Vagina (tissue), 2 donors: ENCODE measurements around the gene PCIF1. TPM values are rescaled to one million over a fixed set of nuclear protein-coding genes. Genes with fewer than 3 reads are reported as not detected.

Experiments
- DNase-seq, 2 donors: peaks; one replicate each; pipeline ENCODE4 v3.0.0-alpha.2; 2017; ENCODE audit errors: extremely low spot score in 2 of 2
- H3K27ac ChIP-seq: fragments of 200-600 bp; sonication (generic); one replicate; pipeline ENCODE4 v1.5.1; 2019
- H3K27me3 ChIP-seq: fragments of 200-600 bp; sonication (generic); one replicate; pipeline ENCODE4 v1.5.1; 2019
- H3K36me3 ChIP-seq, 2 donors: fragments of 200-600 bp; sonication (generic); one replicate each; pipeline ENCODE4 v1.5.1; 2017 to 2019
- H3K4me1 ChIP-seq: fragments of 200-600 bp; sonication (generic); one replicate; pipeline ENCODE4 v1.5.1; 2019
- H3K4me3 ChIP-seq, 2 donors: fragments of 200-600 bp; sonication (generic); 1 replicate in 1 of 2; 2 replicates in 1 of 2; pipeline ENCODE4 v1.5.1; 2016 to 2019
- H3K9me3 ChIP-seq: fragments of 200-600 bp; sonication (generic); one replicate; pipeline ENCODE4 v1.5.1; 2019
- CTCF ChIP-seq, 3 experiments: fragments of 450-650 bp in 2 of 3; fragments of 200-600 bp in 1 of 3; sonication (generic) in 1 of 3; IDR thresholded peaks; one replicate each; pipeline ENCODE4 v1.5.1; 2017 to 2019; ENCODE audit warnings: antibody characterized with exemption in 3 of 3, mild to moderate bottlenecking in 2 of 3, moderate library complexity in 2 of 3
- POLR2A ChIP-seq, 2 donors: fragments of 450-650 bp; IDR thresholded peaks; one replicate each; pipeline ENCODE4 v1.6.1; 2017; ENCODE audit warnings: antibody characterized with exemption in 2 of 2, mild to moderate bottlenecking in 2 of 2, moderate library complexity in 2 of 2
- POLR2AphosphoS5 ChIP-seq, 2 donors: sonication (generic); formaldehyde crosslinking; IDR thresholded peaks; one replicate each; pipeline ENCODE4 v1.9.0; 2017; ENCODE audit warnings: antibody characterized with exemption in 2 of 2, mild to moderate bottlenecking in 2 of 2, low read depth in 1 of 2; ENCODE audit not compliant: insufficient read depth in 1 of 2
- intact Hi-C: fragments of 100-400 bp; cut with DNase I; formaldehyde crosslinking; loops from one replicate; pipeline ENCODE4 v1.15.1; 2023
- total RNA-seq: library from RNA; depleted of rRNA; stranded (reverse); fragments of >200 nt; gene quantifications from one replicate; pipeline ENCODE4 v1.2.3, GENCODE V29; 2016

PCIF1 gene
- total RNA-seq, 1 donor from 2014 or later = 36.6 TPM

GRCh38 chr20:45947110-45947866, 12.8 kb downstream of the PCIF1 start:
- Histone ChIP-seq H3K9me3 (no peaks in the 10 kb centered on the region), H3K36me3 (peaks cover 4 to 99% of the 10 kb centered on the region in 2 donors), H3K27ac (peak overlapping the region; percentile 58), H3K4me3 (no peak overlapping the region), H3K27me3 (no peaks in the 10 kb centered on the region), H3K4me1 (peaks cover 26% of the 10 kb centered on the region)
- DNase-seq = no peak
- no peak for TF ChIP-seq CTCF (IDR thresholded peaks at IDR 0.05)
- TF ChIP-seq POLR2A (IDR thresholded peaks at IDR 0.05) = no peak
- TF ChIP-seq POLR2AphosphoS5 (IDR thresholded peaks at IDR 0.05; ENCODE audit: insufficient read depth in 1 of 2, low read depth in 1 of 2) = no peak
- intact Hi-C loops = no loop called here

GRCh38 chr20:45948261-45948733, 13.8 kb downstream of the PCIF1 start:
- Histone ChIP-seq H3K9me3 (no peaks in the 10 kb centered on the region), H3K27ac (no peak overlapping the region), H3K4me1 (peaks cover 26% of the 10 kb centered on the region), H3K36me3 (peaks cover under 1 to 99% of the 10 kb centered on the region in 2 donors), H3K4me3 (no peak overlapping the region), H3K27me3 (no peaks in the 10 kb centered on the region)
- intact Hi-C loops = no loop called here
- TF ChIP-seq POLR2A (IDR thresholded peaks at IDR 0.05) (no peak), POLR2AphosphoS5 (IDR thresholded peaks at IDR 0.05; ENCODE audit: insufficient read depth in 1 of 2, low read depth in 1 of 2) (no peak), CTCF (IDR thresholded peaks at IDR 0.05) (no peak)
- no peak for DNase-seq

GRCh38 chr20:45948742-45949541, 14.5 kb downstream of the PCIF1 start:
- no peak overlapping the region for H3K27ac ChIP-seq
- H3K9me3 ChIP-seq = no peaks in the 10 kb centered on the region
- H3K27me3 ChIP-seq = no peaks in the 10 kb centered on the region
- intact Hi-C loops = no loop called here
- no peak overlapping the region for H3K4me3 ChIP-seq
- peaks cover 0 to 96% of the 10 kb centered on the region in 2 donors for H3K36me3 ChIP-seq
- no peak for DNase-seq
- H3K4me1 ChIP-seq = peaks cover 26% of the 10 kb centered on the region
- TF ChIP-seq POLR2A (IDR thresholded peaks at IDR 0.05) (no peak), POLR2AphosphoS5 (IDR thresholded peaks at IDR 0.05; ENCODE audit: insufficient read depth in 1 of 2, low read depth in 1 of 2) (no peak), CTCF (IDR thresholded peaks at IDR 0.05) (no peak)

GRCh38 chr20:45949542-45950329, 15.3 kb downstream of the PCIF1 start:
- peak in 1 of 2 donors; percentile 21 for TF ChIP-seq POLR2AphosphoS5 (IDR thresholded peaks at IDR 0.05; ENCODE audit: insufficient read depth in 1 of 2, low read depth in 1 of 2)
- no peak for TF ChIP-seq POLR2A (IDR thresholded peaks at IDR 0.05)
- TF ChIP-seq CTCF (IDR thresholded peaks at IDR 0.05) = no peak
- Histone ChIP-seq H3K4me1 (peaks cover 26% of the 10 kb centered on the region), H3K27me3 (no peaks in the 10 kb centered on the region), H3K9me3 (no peaks in the 10 kb centered on the region), H3K4me3 (no peak overlapping the region), H3K36me3 (peaks cover 0 to 88% of the 10 kb centered on the region in 2 donors), H3K27ac (no peak overlapping the region)
- intact Hi-C loops = no loop called here
- DNase-seq = no peak
